ENCODE data around the gene CEACAM21.
"Not testable (repeated sequence)": the region's sequence is repeated elsewhere in the genome, so short reads cannot be mapped to it uniquely, and the experiment has no call there.

CEACAM21 gene

GRCh38 chr19:41551212-41551610 lies 24.8 kb upstream of the CEACAM21 start:
- no peak for DNase-seq

GRCh38 chr19:41551711-41552110 lies 24.3 kb upstream of the CEACAM21 start:
- DNase-seq: no peak

GRCh38 chr19:41552558-41552957 lies 23.4 kb upstream of the CEACAM21 start:
- no peak for DNase-seq

- no peak for DNase-seq
These were observed 22.2 kb upstream of the CEACAM21 start for GRCh38 chr19:41553804-41554203.

GRCh38 chr19:41554907-41555306 lies 21.1 kb upstream of the CEACAM21 start:
- DNase-seq: no peak

GRCh38 chr19:41555748-41556147 lies 20.2 kb upstream of the CEACAM21 start:
- DNase-seq: no peak

GRCh38 chr19:41563854-41564514 lies 12.0 kb upstream of the CEACAM21 start:
- no peak for DNase-seq

GRCh38 chr19:41564515-41565378 lies 11.2 kb upstream of the CEACAM21 start:
- peak; percentile 48 for DNase-seq

- DNase-seq: no peak
These were observed 10.6 kb upstream of the CEACAM21 start for GRCh38 chr19:41565379-41565720.

- DNase-seq: no peak
These were observed 10.0 kb upstream of the CEACAM21 start for GRCh38 chr19:41566001-41566400.

GRCh38 chr19:41569481-41570150 lies 6.3 kb upstream of the CEACAM21 start:
- DNase-seq: no peak

GRCh38 chr19:41570179-41570578 lies 5.8 kb upstream of the CEACAM21 start:
- DNase-seq: no peak

GRCh38 chr19:41570639-41571112 lies 5.3 kb upstream of the CEACAM21 start:
- DNase-seq: peak; percentile 87

- DNase-seq: no peak
These were observed 1.3 kb downstream of the CEACAM21 start for GRCh38 chr19:41577144-41577830.

- DNase-seq: no peak
These were observed 1.9 kb downstream of the CEACAM21 start for GRCh38 chr19:41577833-41578232.

- no peak for DNase-seq
These were observed 2.9 kb downstream of the CEACAM21 start for GRCh38 chr19:41578886-41579285.

- DNase-seq: not testable (repeated sequence)
These were observed 5.1 kb downstream of the CEACAM21 start for GRCh38 chr19:41581068-41581467.

- DNase-seq: not testable (repeated sequence)
These were observed 6.7 kb downstream of the CEACAM21 start for GRCh38 chr19:41582577-41583182.

- DNase-seq: no peak
These were observed 8.4 kb downstream of the CEACAM21 start for GRCh38 chr19:41584260-41584810.

- DNase-seq: no peak
These were observed 9.0 kb downstream of the CEACAM21 start for GRCh38 chr19:41584931-41585330.

- no peak for DNase-seq
These were observed 10.1 kb downstream of the CEACAM21 start for GRCh38 chr19:41586064-41586463.

GRCh38 chr19:41587101-41587837 lies 11.3 kb downstream of the CEACAM21 start:
- DNase-seq: no peak
